Gastrocnemius medialis (tissue), 4 donors: ENCODE results near the gene ENG. TPM values are rescaled to one million over a fixed set of nuclear protein-coding genes. Genes with fewer than 3 reads are reported as not detected.
A peak's percentile ranks its signal among the peaks of the same experiment; 100 is the strongest.

Experiments
- ATAC-seq, 2 donors: fragments of 150-250 bp; one replicate each; pipeline ENCODE4 v1.9.1; 2016
- DNase-seq, 2 donors: peaks; one replicate each; pipeline ENCODE4 v3.0.0-alpha.2; 2019
- H3K27ac ChIP-seq, 4 donors: fragments of 200-600 bp; sonication (generic); 1 replicate in 1 of 4; 2 replicates in 3 of 4; pipeline ENCODE4 v1.5.1; 2016 to 2018; ENCODE audit warnings: mild to moderate bottlenecking in 2 of 4, moderate library complexity in 1 of 4
- H3K27me3 ChIP-seq, 3 donors: fragments of 200-600 bp; sonication (generic) in 2 of 3; 1 replicate in 1 of 3; 2 replicates in 2 of 3; pipeline versions ENCODE4 v1.5.1 to v1.6.0; 2016 to 2019; ENCODE audit warnings: mild to moderate bottlenecking in 1 of 3, moderate library complexity in 1 of 3
- H3K36me3 ChIP-seq, 2 donors: fragments of 200-600 bp; sonication (generic) in 1 of 2; one replicate each; pipeline ENCODE4 v1.5.1; 2017 to 2018
- H3K4me1 ChIP-seq, 2 donors: fragments of 200-600 bp; sonication (generic) in 1 of 2; one replicate each; pipeline ENCODE4 v1.5.1; 2016 to 2017; ENCODE audit warnings: mild to moderate bottlenecking in 2 of 2
- H3K4me3 ChIP-seq, 4 donors: fragments of 200-600 bp; sonication (generic) in 3 of 4; 1 replicate in 1 of 4; 2 replicates in 3 of 4; pipeline ENCODE4 v1.5.1; 2016 to 2019; ENCODE audit warnings: mild to moderate bottlenecking in 2 of 4
- H3K9me3 ChIP-seq, 3 donors: fragments of 200-600 bp; sonication (generic) in 2 of 3; 1 replicate in 1 of 3; 2 replicates in 2 of 3; pipeline ENCODE4 v1.5.1; 2016 to 2019
- POLR2A ChIP-seq, 2 donors: fragments of 450-650 bp; IDR thresholded peaks; one replicate each; pipeline ENCODE4 v1.6.1; 2017; ENCODE audit warnings: antibody characterized with exemption in 2 of 2, mild to moderate bottlenecking in 2 of 2, moderate library complexity in 2 of 2
- in situ Hi-C, 4 donors: fragments of 200-750 bp; cut with MboI; loops; one replicate each; pipeline versions ENCODE4 v1.15.0 to v1.8.0; 2017; ENCODE audit warnings: low sequenced_read_pairs in 4 of 4
- intact Hi-C: fragments of 100-400 bp; cut with DNase I; formaldehyde crosslinking; loops from one replicate; pipeline ENCODE4 v1.15.1; 2023; ENCODE audit warnings: low total_unique reads
- total RNA-seq, 4 donors: library from RNA; depleted of rRNA; stranded (reverse); fragments of >200 nt; gene quantifications; one replicate each; pipeline versions ENCODE4 v1.1.0 to v1.2.3, GENCODE V29; 2016
- TF ChIP-seq, protein P1 (sequence below), 5 experiments: fragments of 450-650 bp in 3 of 5; fragments of 200-600 bp in 2 of 5; sonication (generic) in 2 of 5; IDR thresholded peaks in 4 of 5; conservative IDR thresholded peaks in 1 of 5; 1 replicate in 4 of 5; 2 replicates in 1 of 5; pipeline ENCODE4 v1.5.1; 2016 to 2019; ENCODE audit warnings: antibody characterized with exemption in 5 of 5, mild to moderate bottlenecking in 3 of 5, moderate library complexity in 3 of 5

ENG gene
- total RNA-seq, 4 donors from 2014 or later = 27.4 to 49.8 (median 32.6) TPM

DNA sequence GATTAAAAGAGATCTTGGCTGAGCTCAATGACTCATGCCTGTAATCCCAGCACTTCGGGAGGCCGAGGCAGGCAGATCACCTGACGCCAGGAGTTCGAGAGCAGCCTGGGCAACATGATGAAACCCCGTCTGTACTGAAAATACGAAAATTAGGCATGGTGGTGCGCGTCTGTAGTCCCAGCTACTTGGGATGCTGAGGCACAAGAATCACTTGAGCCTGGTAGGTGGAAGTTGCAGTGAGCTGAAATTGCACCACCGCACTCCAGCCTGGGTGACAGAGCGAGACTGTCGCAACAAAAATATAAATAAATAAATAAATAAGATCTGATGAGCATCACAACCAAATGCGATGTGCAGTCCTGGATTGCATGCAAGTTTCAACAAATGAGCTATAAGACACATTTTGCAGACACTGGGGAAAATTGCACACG is 8.7 kb upstream of the ENG start:
- ATAC-seq (no peak), DNase-seq (no peak)
- H3K27ac ChIP-seq = peak overlapping the region; percentile 67 to 80 (median 74)
- TF ChIP-seq, protein P1, sequence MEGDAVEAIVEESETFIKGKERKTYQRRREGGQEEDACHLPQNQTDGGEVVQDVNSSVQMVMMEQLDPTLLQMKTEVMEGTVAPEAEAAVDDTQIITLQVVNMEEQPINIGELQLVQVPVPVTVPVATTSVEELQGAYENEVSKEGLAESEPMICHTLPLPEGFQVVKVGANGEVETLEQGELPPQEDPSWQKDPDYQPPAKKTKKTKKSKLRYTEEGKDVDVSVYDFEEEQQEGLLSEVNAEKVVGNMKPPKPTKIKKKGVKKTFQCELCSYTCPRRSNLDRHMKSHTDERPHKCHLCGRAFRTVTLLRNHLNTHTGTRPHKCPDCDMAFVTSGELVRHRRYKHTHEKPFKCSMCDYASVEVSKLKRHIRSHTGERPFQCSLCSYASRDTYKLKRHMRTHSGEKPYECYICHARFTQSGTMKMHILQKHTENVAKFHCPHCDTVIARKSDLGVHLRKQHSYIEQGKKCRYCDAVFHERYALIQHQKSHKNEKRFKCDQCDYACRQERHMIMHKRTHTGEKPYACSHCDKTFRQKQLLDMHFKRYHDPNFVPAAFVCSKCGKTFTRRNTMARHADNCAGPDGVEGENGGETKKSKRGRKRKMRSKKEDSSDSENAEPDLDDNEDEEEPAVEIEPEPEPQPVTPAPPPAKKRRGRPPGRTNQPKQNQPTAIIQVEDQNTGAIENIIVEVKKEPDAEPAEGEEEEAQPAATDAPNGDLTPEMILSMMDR (IDR thresholded peaks at IDR 0.05 in 4 of 5, conservative IDR thresholded peaks at IDR 0.05 in 1 of 5) = no peak
- no peak for TF ChIP-seq POLR2A (IDR thresholded peaks at IDR 0.05)
- peaks cover 0 to 8% of the 10 kb centered on the region in 2 donors for H3K36me3 ChIP-seq
- H3K4me3 ChIP-seq = no peak overlapping the region
- no peaks in the 10 kb centered on the region for H3K27me3 ChIP-seq
- intact Hi-C loops (no loop called here), in situ Hi-C loops (loop anchor here in 1 of 4 donors (10.0 kb wide), 1 partner anchor 58 kb away; the partner anchor contains the start of gene FPGS)
- peaks cover 27 to 42% of the 10 kb centered on the region in 2 donors for H3K4me1 ChIP-seq
- no peaks in the 10 kb centered on the region for H3K9me3 ChIP-seq

DNA sequence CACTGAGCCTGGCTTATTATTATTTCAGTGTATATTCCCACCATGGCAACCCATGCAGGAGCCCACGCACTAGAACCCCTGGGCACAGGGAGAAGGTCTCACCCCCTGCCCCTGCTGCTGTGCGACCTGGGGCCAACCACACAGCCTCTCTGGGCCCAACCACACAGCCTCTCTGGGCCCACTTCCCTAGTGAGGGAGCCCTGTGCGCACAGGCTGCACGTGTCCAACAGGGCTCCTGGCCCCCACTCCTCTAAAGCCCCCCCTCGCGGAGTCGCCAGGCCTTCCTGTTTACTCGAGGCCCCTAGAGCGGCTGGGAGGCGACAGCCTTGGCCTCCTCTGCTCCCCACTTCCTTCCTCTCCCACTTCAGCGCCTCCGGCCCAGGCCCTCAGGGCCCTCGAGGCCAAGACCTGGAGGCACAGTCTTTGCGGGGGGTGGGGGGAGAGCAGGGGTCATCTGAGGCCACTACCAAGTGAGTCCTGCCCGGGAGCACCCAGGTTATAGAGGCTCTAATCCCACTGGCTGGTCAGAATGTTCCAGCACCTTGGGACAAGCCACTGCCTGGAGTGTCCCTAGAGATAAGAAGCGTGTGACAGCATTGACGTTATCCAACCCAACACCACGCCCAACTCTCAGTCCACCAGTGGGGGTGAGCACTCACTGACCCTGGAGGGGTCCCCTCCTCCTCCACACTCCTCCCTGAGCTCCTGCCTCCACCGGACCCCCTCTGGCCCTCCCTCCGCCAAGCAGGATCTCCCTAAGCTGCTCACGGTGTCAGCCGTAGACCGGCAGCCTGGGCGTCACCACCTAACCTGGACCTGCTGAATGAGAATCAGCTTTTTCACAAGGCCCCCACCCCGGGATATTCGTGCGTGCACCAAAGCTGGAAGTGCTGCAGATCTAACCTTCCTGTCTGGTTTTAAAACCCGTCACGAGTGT is 7.9 kb upstream of the ENG start:
- ATAC-seq (peak; percentile 55 to 79), DNase-seq (peak; percentile 61 to 68)
- Histone ChIP-seq H3K27me3 (no peaks in the 10 kb centered on the region), H3K36me3 (no peaks in the 10 kb centered on the region), H3K4me1 (peaks cover 35 to 47% of the 10 kb centered on the region in 2 donors), H3K27ac (peak overlapping the region; percentile 67 to 80 (median 74)), H3K4me3 (no peak overlapping the region), H3K9me3 (no peaks in the 10 kb centered on the region)
- in situ Hi-C loops = loop anchor here in 1 of 4 donors (10.0 kb wide), 1 partner anchor 58 kb away; the partner anchor contains the start of gene FPGS
- no peak for TF ChIP-seq POLR2A (IDR thresholded peaks at IDR 0.05)
- intact Hi-C loops = no loop called here

- in situ Hi-C loops (loop anchor here in 1 of 4 donors (10.0 kb wide), 1 partner anchor 56 kb away; the partner anchor contains the start of gene FPGS), intact Hi-C loops (no loop called here)
Observed at GRCh38 chr9:127860779-127861178, 6.3 kb upstream of the ENG start.

GRCh38 chr9:127860260-127860659 is 5.8 kb upstream of the ENG start:
- ATAC-seq = no peak
- intact Hi-C loops = no loop called here
- Histone ChIP-seq H3K36me3 (no peaks in the 10 kb centered on the region), H3K4me1 (peaks cover 37 to 48% of the 10 kb centered on the region in 2 donors), H3K9me3 (no peaks in the 10 kb centered on the region), H3K27me3 (no peaks in the 10 kb centered on the region), H3K4me3 (no peak overlapping the region), H3K27ac (peak overlapping the region in 3 of 4 donors; percentile 69 to 80 (median 78))
- DNase-seq = no peak
- in situ Hi-C loops = loop anchor here in 1 of 4 donors (10.0 kb wide), 1 partner anchor 55 kb away; the partner anchor contains the start of gene FPGS
- TF ChIP-seq, protein P1 (IDR thresholded peaks at IDR 0.05 in 4 of 5, conservative IDR thresholded peaks at IDR 0.05 in 1 of 5) = no peak
- TF ChIP-seq POLR2A (IDR thresholded peaks at IDR 0.05) = no peak

More at GRCh38 chr9:127860779-127861178, 6.3 kb upstream of the ENG start:
- ATAC-seq = no peak
- no peak for TF ChIP-seq POLR2A (IDR thresholded peaks at IDR 0.05)
- TF ChIP-seq, protein P1 (IDR thresholded peaks at IDR 0.05 in 4 of 5, conservative IDR thresholded peaks at IDR 0.05 in 1 of 5) = no peak
- no peak overlapping the region for H3K4me3 ChIP-seq
- no peaks in the 10 kb centered on the region for H3K9me3 ChIP-seq
- no peak for DNase-seq
- H3K27ac ChIP-seq = peak overlapping the region in 3 of 4 donors; percentile 69 to 80 (median 78)
- no peaks in the 10 kb centered on the region for H3K27me3 ChIP-seq
- no peaks in the 10 kb centered on the region for H3K36me3 ChIP-seq
- peaks cover 37 to 48% of the 10 kb centered on the region in 2 donors for H3K4me1 ChIP-seq

- Histone ChIP-seq H3K4me1 (peaks cover 37 to 48% of the 10 kb centered on the region in 2 donors), H3K9me3 (no peaks in the 10 kb centered on the region), H3K27ac (peak overlapping the region in 3 of 4 donors; percentile 69 to 80 (median 78)), H3K4me3 (no peak overlapping the region), H3K27me3 (no peaks in the 10 kb centered on the region), H3K36me3 (no peaks in the 10 kb centered on the region)
- intact Hi-C loops (no loop called here), in situ Hi-C loops (no loop called here)
- no peak for ATAC-seq
- TF ChIP-seq POLR2A (IDR thresholded peaks at IDR 0.05) = no peak
- TF ChIP-seq, protein P1 (IDR thresholded peaks at IDR 0.05 in 4 of 5, conservative IDR thresholded peaks at IDR 0.05 in 1 of 5) = no peak
- DNase-seq = peak in 1 of 2 donors; percentile 41
Observed at GRCh38 chr9:127858041-127858512, 3.6 kb upstream of the ENG start.
